22Rv1 (cell line): ENCODE results near the gene KCNK18.

Experiments
- H3K27ac ChIP-seq: fragments of 450-650 bp; 2 replicates; pipeline ENCODE4 v1.5.1; 2017
- CTCF ChIP-seq: fragments of 450-650 bp; IDR thresholded peaks from 2 replicates; pipeline ENCODE4 v1.5.1; 2017; ENCODE audit warnings: mild to moderate bottlenecking
- ZFX ChIP-seq: fragments of 450-650 bp; IDR thresholded peaks from 2 replicates; pipeline ENCODE4 v1.6.1; 2017; ENCODE audit warnings: antibody characterized with exemption, borderline replicate concordance

The KCNK18 gene

GRCh38 chr10:117248750-117249465, 51.6 kb downstream of the KCNK18 start:
- no peak overlapping the region for H3K27ac ChIP-seq
- TF ChIP-seq ZFX: no peak
- TF ChIP-seq CTCF: no peak

GRCh38 chr10:117249493-117250093, 52.3 kb downstream of the KCNK18 start:
- TF ChIP-seq ZFX (no peak), CTCF (no peak)
- no peak overlapping the region for H3K27ac ChIP-seq

- no peak overlapping the region for H3K27ac ChIP-seq
- TF ChIP-seq CTCF: no peak
- TF ChIP-seq ZFX: no peak
These were observed 53.1 kb downstream of the KCNK18 start for GRCh38 chr10:117250411-117250810.

GRCh38 chr10:117253908-117254307, 56.6 kb downstream of the KCNK18 start:
- no peak for TF ChIP-seq CTCF
- TF ChIP-seq ZFX: no peak
- no peak overlapping the region for H3K27ac ChIP-seq

GRCh38 chr10:117254338-117254737, 57.0 kb downstream of the KCNK18 start:
- no peak for TF ChIP-seq CTCF
- TF ChIP-seq ZFX: no peak
- H3K27ac ChIP-seq: no peak overlapping the region

GRCh38 chr10:117254774-117255735, 57.8 kb downstream of the KCNK18 start:
- TF ChIP-seq CTCF (no peak), ZFX (no peak)
- H3K27ac ChIP-seq: no peak overlapping the region
